ENCODE measurements around the gene AKR1B1. TPM values are rescaled to one million over a fixed set of nuclear protein-coding genes. Genes with fewer than 3 reads are reported as not detected.

AKR1B1 gene
- total and polyA plus RNA-seq, 9 of the 15 experiments (the other 6 are each of a cell fraction or from before 2014, with no cell fraction given), result 2.0 to 10.6 (median 6.2) TPM

DNA sequence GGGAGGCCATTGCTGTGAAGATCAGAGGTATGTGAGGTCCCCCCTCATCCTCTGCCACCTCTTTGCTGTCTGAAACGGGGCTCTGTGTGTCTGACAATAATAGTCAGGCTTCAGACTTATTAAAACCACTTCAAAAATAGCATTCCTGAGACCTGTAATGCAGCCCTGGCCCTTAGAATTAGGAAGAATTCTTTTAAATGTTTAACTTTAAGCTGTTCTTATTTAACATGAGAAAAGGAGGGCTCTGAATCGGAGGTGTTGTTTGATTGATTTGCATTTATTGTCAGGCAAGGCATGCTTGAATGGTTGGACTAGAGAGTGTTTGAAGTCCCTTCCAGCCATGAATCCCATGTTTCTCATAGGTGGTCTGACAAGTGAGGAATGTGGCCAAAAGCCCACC is 52.5 kb downstream of the AKR1B1 start (continued):
- TF ChIP-seq, protein P1, sequence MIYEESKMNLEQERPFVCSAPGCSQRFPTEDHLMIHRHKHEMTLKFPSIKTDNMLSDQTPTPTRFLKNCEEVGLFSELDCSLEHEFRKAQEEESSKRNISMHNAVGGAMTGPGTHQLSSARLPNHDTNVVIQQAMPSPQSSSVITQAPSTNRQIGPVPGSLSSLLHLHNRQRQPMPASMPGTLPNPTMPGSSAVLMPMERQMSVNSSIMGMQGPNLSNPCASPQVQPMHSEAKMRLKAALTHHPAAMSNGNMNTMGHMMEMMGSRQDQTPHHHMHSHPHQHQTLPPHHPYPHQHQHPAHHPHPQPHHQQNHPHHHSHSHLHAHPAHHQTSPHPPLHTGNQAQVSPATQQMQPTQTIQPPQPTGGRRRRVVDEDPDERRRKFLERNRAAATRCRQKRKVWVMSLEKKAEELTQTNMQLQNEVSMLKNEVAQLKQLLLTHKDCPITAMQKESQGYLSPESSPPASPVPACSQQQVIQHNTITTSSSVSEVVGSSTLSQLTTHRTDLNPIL (CRISPR knock-in tag; IDR thresholded peaks at IDR 0.05), result no peak
- no peak for TF ChIP-seq ZFP30 (CRISPR knock-in tag; IDR thresholded peaks at IDR 0.05; ENCODE audit: borderline replicate concordance)
- no peak for TF ChIP-seq RFX1 (IDR thresholded peaks at IDR 0.05)
- no peak for TF ChIP-seq NFATC3 (IDR thresholded peaks at IDR 0.05)
- TF ChIP-seq NEUROD1 (IDR thresholded peaks at IDR 0.05; ENCODE audit: borderline replicate concordance, low read depth, low read length, partially characterized antibody), result no peak
- no peak for TF ChIP-seq U2AF2 (optimal IDR thresholded peaks at IDR 0.05; ENCODE audit: low read depth, low read length)
- TF ChIP-seq, protein P2, sequence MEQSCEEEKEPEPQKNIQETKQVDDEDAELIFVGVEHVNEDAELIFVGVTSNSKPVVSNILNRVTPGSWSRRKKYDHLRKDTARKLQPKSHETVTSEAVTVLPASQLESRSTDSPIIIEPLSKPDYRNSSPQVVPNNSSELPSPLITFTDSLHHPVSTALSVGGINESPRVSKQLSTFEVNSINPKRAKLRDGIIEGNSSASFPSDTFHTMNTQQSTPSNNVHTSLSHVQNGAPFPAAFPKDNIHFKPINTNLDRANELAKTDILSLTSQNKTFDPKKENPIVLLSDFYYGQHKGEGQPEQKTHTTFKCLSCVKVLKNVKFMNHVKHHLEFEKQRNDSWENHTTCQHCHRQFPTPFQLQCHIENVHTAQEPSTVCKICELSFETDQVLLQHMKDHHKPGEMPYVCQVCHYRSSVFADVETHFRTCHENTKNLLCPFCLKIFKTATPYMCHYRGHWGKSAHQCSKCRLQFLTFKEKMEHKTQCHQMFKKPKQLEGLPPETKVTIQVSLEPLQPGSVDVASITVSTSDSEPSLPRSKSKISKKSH (CRISPR knock-in tag; IDR thresholded peaks at IDR 0.05), result no peak
- no peak for TF ChIP-seq TRIM28 (IDR thresholded peaks at IDR 0.05)
- no peak for TF ChIP-seq TBP (optimal IDR thresholded peaks at IDR 0.05; ENCODE audit: low read depth, low read length)
- TF ChIP-seq NFIX (CRISPR knock-in tag; IDR thresholded peaks at IDR 0.05; ENCODE audit: low read depth), result no peak
